Measurements from ENCODE around the gene OR1J4. TPM values are rescaled to one million over a fixed set of nuclear protein-coding genes. Genes with fewer than 3 reads are reported as not detected.
"Not testable (repeated sequence)": the region's sequence is repeated elsewhere in the genome, so short reads cannot be mapped to it uniquely, and the experiment has no call there.

OR1J4 gene
- total RNA-seq, 1 donor from 2014 or later = not detected

DNA sequence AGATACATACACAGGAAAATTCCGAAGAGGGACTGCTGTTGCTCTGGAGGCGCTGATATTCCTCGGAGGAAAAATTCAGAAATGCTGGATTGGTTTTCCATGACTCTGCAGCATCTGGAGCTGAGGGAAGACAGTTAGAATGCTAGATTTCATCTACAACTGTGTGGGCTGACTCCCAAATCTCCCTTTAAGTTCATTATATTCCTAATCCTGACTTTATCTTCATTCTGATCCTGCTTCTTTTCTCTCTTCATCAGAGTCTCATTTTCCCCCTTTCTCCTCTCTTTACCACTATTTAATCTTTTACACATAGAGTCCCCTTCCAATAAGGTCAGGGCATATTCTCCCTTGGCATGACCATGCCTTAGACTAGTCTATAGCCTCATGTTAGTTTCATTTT lies 8.3 kb downstream of the OR1J4 start, which contains the start of gene OR1N1:
Gene OR1N1 (minus strand): TSS at position 101 of the 400 bp plus-strand sequence. CDS start 0 bp downstream, at position 101.
- no peaks in the 10 kb centered on the region for H3K36me3 ChIP-seq (ENCODE audit: control insufficient read depth, insufficient read depth, low read length)

DNA sequence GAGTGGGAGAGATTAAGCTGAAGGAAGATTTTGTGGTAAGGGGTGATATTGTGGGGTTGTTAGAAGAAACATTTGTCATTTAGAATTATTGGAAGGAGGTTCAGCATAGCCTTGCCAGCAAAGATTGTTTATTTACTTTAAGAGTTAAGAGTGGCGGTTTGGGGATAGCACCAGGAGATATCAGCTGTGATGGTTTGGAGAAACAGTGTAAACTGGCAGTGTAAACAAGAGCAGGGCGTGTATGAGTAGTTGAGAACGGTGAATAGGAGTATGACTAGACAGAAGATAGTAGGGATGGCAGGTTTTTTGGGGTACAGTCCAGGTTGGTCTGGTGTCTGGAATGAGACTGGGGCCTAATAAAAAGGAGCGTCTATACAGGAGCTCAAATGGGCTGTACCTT lies 12.2 kb downstream of the OR1J4 start:
- not testable (repeated sequence) for H3K4me3 ChIP-seq (ENCODE audit: low read depth, low read length); H3K27me3 ChIP-seq (ENCODE audit: control insufficient read depth, insufficient read depth, low read length); H3K36me3 ChIP-seq (ENCODE audit: control insufficient read depth, insufficient read depth, low read length); DNase-seq (ENCODE audit: low read depth)

More for the DNA sequence above, 8.3 kb downstream of the OR1J4 start, which contains the start of gene OR1N1:
- DNase-seq (ENCODE audit: low read depth) = no peak
- H3K27me3 ChIP-seq (ENCODE audit: control insufficient read depth, insufficient read depth, low read length) = no peaks in the 10 kb centered on the region
- H3K4me3 ChIP-seq (ENCODE audit: low read depth, low read length) = no peak within 1 kb of the TSS
- TF ChIP-seq, protein P1, sequence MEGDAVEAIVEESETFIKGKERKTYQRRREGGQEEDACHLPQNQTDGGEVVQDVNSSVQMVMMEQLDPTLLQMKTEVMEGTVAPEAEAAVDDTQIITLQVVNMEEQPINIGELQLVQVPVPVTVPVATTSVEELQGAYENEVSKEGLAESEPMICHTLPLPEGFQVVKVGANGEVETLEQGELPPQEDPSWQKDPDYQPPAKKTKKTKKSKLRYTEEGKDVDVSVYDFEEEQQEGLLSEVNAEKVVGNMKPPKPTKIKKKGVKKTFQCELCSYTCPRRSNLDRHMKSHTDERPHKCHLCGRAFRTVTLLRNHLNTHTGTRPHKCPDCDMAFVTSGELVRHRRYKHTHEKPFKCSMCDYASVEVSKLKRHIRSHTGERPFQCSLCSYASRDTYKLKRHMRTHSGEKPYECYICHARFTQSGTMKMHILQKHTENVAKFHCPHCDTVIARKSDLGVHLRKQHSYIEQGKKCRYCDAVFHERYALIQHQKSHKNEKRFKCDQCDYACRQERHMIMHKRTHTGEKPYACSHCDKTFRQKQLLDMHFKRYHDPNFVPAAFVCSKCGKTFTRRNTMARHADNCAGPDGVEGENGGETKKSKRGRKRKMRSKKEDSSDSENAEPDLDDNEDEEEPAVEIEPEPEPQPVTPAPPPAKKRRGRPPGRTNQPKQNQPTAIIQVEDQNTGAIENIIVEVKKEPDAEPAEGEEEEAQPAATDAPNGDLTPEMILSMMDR (IDR thresholded peaks at IDR 0.05; ENCODE audit: insufficient read depth, low read length, poor library complexity, severe bottlenecking) = no peak

DNA sequence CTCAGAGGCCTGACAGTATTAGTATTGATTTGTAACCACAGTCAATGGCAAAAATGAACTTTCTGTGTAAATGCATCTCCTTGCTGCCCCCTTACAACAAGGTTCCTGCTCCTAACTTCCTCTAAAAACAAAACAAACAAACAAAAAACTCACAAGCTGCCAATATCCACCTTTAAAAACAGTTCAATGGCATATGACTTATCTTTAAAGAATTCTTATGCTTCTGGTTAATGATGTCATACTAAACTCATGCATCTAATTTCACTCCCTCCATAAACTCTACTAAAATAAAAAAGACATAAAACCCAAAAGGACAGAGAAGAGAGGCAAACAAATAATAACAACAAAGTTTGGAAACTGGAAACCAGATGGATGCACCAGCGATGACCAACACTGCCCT lies 17.2 kb downstream of the OR1J4 start:
- H3K27me3 ChIP-seq (ENCODE audit: control insufficient read depth, insufficient read depth, low read length) = no peaks in the 10 kb centered on the region
- no peak overlapping the region for H3K4me3 ChIP-seq (ENCODE audit: low read depth, low read length)
- DNase-seq (ENCODE audit: low read depth) = no peak
- no peaks in the 10 kb centered on the region for H3K36me3 ChIP-seq (ENCODE audit: control insufficient read depth, insufficient read depth, low read length)
- TF ChIP-seq, protein P1 (IDR thresholded peaks at IDR 0.05; ENCODE audit: insufficient read depth, low read length, poor library complexity, severe bottlenecking) = no peak

DNA sequence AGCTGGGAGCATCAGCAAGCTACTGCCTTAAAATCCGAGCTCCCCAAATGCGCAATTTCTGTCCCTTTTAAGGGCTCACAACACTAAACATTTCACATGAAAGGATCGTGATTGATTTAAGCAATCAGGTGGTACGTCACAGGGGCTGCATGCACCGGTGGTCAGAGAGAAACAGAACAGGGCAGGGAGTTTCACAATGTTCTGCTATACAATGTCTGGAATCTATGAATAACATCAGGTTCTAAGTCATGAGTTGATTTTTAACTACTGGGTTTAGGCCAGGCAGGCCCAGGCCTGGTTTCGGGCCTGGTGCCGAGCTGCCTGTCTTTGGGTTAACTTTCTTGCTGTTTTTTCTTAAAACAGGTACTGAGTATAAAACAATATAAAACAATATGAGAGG lies 18.1 kb downstream of the OR1J4 start:
- H3K36me3 ChIP-seq (ENCODE audit: control insufficient read depth, insufficient read depth, low read length); H3K27me3 ChIP-seq (ENCODE audit: control insufficient read depth, insufficient read depth, low read length); H3K4me3 ChIP-seq (ENCODE audit: low read depth, low read length): not testable (repeated sequence)
- peak; percentile 25 for DNase-seq (ENCODE audit: low read depth)

DNA sequence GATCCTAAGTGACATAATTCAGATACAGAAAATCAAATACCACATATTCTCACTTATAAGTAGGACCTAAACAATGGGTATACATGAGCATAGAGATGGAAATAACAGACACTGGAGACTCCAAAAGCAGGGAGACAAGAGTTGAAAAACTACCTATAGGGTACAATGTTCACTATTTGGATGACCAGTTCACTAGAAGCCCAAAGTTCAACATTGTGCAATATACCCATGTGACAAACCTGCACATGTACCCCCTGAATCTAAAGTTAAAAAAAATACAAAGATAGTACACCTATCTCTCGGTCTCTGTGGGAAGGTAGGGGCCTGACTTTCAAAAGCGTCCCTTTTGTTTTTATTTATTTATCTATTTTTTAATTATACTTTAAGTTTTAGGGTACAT lies 19.8 kb downstream of the OR1J4 start:
- no peaks in the 10 kb centered on the region for H3K36me3 ChIP-seq (ENCODE audit: control insufficient read depth, insufficient read depth, low read length)
- no peak for DNase-seq (ENCODE audit: low read depth)
- H3K4me3 ChIP-seq (ENCODE audit: low read depth, low read length) = no peak overlapping the region
- TF ChIP-seq, protein P1 (IDR thresholded peaks at IDR 0.05; ENCODE audit: insufficient read depth, low read length, poor library complexity, severe bottlenecking) = no peak
- H3K27me3 ChIP-seq (ENCODE audit: control insufficient read depth, insufficient read depth, low read length) = no peaks in the 10 kb centered on the region

DNA sequence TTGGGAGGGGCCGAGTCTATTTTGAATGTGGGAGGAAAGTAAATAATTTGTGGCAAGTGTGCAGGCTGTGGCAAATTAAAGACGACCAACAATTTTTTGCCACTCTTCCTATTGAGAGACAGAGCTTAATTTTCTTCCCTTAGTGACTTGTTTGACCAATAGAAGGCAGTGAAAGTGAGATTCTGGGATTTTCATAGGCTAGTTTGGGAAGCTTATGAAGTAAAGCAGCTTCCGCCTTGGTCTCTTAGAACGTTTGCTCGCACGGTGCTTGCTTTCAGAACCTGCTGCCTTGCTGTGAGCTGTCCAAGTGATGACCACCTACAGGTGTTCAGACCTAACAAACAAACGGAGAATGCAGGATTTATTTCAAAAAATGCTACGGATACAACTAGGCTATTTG lies 27.3 kb downstream of the OR1J4 start:
- H3K27me3 ChIP-seq (ENCODE audit: control insufficient read depth, insufficient read depth, low read length) = no peaks in the 10 kb centered on the region
- TF ChIP-seq, protein P1 (IDR thresholded peaks at IDR 0.05; ENCODE audit: insufficient read depth, low read length, poor library complexity, severe bottlenecking) = no peak
- DNase-seq (ENCODE audit: low read depth) = no peak
- no peaks in the 10 kb centered on the region for H3K36me3 ChIP-seq (ENCODE audit: control insufficient read depth, insufficient read depth, low read length)
- H3K4me3 ChIP-seq (ENCODE audit: low read depth, low read length) = no peak overlapping the region

DNA sequence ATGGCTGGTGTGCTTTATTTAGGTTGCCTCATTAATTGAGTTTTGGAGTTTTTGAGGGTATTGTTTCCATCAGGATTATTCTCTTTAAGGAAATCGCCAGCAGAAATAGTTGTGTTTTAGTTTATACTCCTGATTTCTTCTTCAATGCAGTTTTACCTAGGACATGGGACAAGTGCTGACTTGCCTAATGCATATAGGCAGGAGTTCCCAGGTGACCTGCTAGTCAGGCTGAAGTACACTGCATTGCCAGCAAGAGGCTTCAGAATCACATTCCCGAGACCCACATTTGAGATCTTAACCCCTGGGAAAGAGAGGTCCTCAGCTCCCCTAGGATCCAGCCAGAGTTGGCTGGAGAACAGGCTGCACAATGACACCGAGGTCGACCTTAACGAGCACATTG lies 32.4 kb downstream of the OR1J4 start:
- Histone ChIP-seq H3K4me3 (ENCODE audit: low read depth, low read length) (no peak overlapping the region), H3K36me3 (ENCODE audit: control insufficient read depth, insufficient read depth, low read length) (no peaks in the 10 kb centered on the region), H3K27me3 (ENCODE audit: control insufficient read depth, insufficient read depth, low read length) (peaks cover 4% of the 10 kb centered on the region)
- TF ChIP-seq, protein P1 (IDR thresholded peaks at IDR 0.05; ENCODE audit: insufficient read depth, low read length, poor library complexity, severe bottlenecking) = no peak
- DNase-seq (ENCODE audit: low read depth) = no peak

Measured in kidney epithelial cell (primary cell).